ENCODE measurements around the gene PDLIM1. TPM values are rescaled to one million over a fixed set of nuclear protein-coding genes. Genes with fewer than 3 reads are reported as not detected.
A peak's percentile ranks its signal among the peaks of the same experiment; 100 is the strongest.

Gene PDLIM1
- total and polyA plus RNA-seq, 2 of the 8 experiments (the other 6 are each of a cell fraction or from before 2014, with no cell fraction given) = 169 to 245 TPM

DNA sequence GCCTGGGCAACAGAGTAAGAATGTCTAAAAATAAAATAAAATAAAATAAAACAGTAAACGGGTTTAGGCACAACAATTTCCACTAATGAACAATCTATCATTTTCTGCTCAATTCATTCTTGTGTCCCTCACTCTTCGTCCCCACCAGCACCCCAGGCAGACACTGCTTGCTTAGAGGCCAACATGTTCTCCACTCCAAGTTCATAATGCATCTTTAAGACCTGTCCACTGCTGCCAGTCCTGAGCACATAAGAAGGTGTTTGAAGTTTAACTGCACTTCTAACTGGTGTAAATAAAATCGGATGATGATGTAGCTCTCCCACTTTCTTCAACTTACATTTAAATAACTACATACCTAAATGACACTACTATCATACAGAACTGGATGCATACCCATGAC lies 13.2 kb downstream of the PDLIM1 start:
- Histone ChIP-seq H4K20me1 (replicated peaks in 1 of 2; ENCODE audit: control insufficient read depth in 1 of 2, insufficient read depth in 2 of 2, low read length in 2 of 2) (peaks cover 0 to 4% of the 10 kb centered on the region in 2 experiments), H3K4me2 (ENCODE audit: insufficient read depth in 1 of 2, low read depth in 2 of 2, low read length in 2 of 2) (no peak overlapping the region; a peak in 1 of 4 replicates), H3K36me3 (ENCODE audit: control insufficient read depth in 2 of 4, insufficient read depth in 4 of 4, low read length in 3 of 4) (no peaks in the 10 kb centered on the region), H3K27me3 (replicated peaks in 1 of 4; ENCODE audit: control insufficient read depth in 3 of 4, extremely low read depth in 1 of 4, insufficient read depth in 3 of 4, low read length in 3 of 4) (no peaks in the 10 kb centered on the region), H2AK5ac (ENCODE audit: low read depth, low read length) (no peak overlapping the region), H2BK15ac (ENCODE audit: low read length) (no peak overlapping the region), H3K27ac (ENCODE audit: low read depth, low read length) (no peak overlapping the region), H3K23me2 (ENCODE audit: low read depth, low read length) (no peaks in the 10 kb centered on the region), H3K4me3 (ENCODE audit: extremely low read depth in 1 of 4, insufficient read depth in 2 of 4, low read depth in 3 of 4, low read length in 4 of 4) (no peak overlapping the region), H3K79me1 (ENCODE audit: low read depth, low read length) (peaks cover 13% of the 10 kb centered on the region), H2BK12ac (ENCODE audit: low read depth, low read length) (no peak overlapping the region), H4K8ac (ENCODE audit: extremely low read depth, insufficient read depth, low read length) (no peak overlapping the region), H2BK20ac (ENCODE audit: low read length) (no peak overlapping the region), H3K14ac (ENCODE audit: insufficient read length) (no peak overlapping the region), H3K23ac (ENCODE audit: insufficient read length) (no peak overlapping the region), H3K9ac (replicated peaks in 1 of 4; ENCODE audit: extremely low read depth in 1 of 4, low read depth in 3 of 4, low read length in 3 of 4) (no peak overlapping the region), H3K4me1 (replicated peaks in 1 of 4; ENCODE audit: control insufficient read depth in 3 of 4, insufficient read depth in 4 of 4, low read length in 3 of 4) (peaks cover 0 to 22% (median 8%) of the 10 kb centered on the region in 4 experiments; a peak in 3 of 7 replicates), H4K91ac (replicated peaks; ENCODE audit: insufficient read length, low read length) (no peak overlapping the region), H3K9me3 (ENCODE audit: insufficient read depth in 2 of 2, low read depth in 1 of 2, low read length in 1 of 2) (no peaks in the 10 kb centered on the region), H2BK5ac (ENCODE audit: low read depth, low read length) (no peak overlapping the region), H3K4ac (replicated peaks; ENCODE audit: insufficient read length, low read depth, low read length) (no peak overlapping the region), H2AFZ (ENCODE audit: low read length) (no peak overlapping the region), H2BK120ac (replicated peaks; ENCODE audit: low read depth, low read length) (no peak overlapping the region), H3K79me2 (ENCODE audit: control insufficient read depth in 1 of 2, insufficient read depth in 2 of 2, low read length in 2 of 2) (peaks cover 29 to 98% of the 10 kb centered on the region in 2 experiments), H4K5ac (ENCODE audit: insufficient read length, low read depth, low read length) (no peak overlapping the region), H3K18ac (ENCODE audit: extremely low read depth, low read length) (no peak overlapping the region), H3K56ac (replicated peaks; ENCODE audit: insufficient read length, low read depth, low read length) (no peak overlapping the region)
- FAIRE-seq = no peak
- ChIA-PET CTCF (ENCODE audit: partially characterized antibody) (interaction anchor here (0.7 to 4.1 kb wide), 7 partner anchors 11 to 144 kb away, joined by 3 to 23 read pairs (median 5); no protein-coding TSS in a partner anchor), POLR2A (ENCODE audit: partially characterized antibody) (interaction anchor here (1.6 to 4.1 kb wide), 2 partner anchors 11 to 13 kb away, joined by 6 to 18 read pairs; no protein-coding TSS in a partner anchor)
- DNase-seq (ENCODE audit: low read depth in 1 of 2, low spot score in 2 of 2) = peak in 1 of 2 experiments; percentile 20
- WGBS, 2 experiments (ENCODE audit: extremely low coverage in 1 of 2, insufficient coverage in 1 of 2, insufficient read length in 1 of 2, insufficient replicate concordance in 2 of 2, low coverage in 1 of 2, low lambda C conversion rate in 2 of 2, missing lambda C conversion rate in 1 of 2) = 89% methylated on average over 3 of the region's 3 CpGs; no CpG with 5 or more reads in 1 of the 2 experiments
- TF ChIP-seq, protein P1, sequence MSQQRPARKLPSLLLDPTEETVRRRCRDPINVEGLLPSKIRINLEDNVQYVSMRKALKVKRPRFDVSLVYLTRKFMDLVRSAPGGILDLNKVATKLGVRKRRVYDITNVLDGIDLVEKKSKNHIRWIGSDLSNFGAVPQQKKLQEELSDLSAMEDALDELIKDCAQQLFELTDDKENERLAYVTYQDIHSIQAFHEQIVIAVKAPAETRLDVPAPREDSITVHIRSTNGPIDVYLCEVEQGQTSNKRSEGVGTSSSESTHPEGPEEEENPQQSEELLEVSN (IDR thresholded peaks at IDR 0.05) = no peak
- TF ChIP-seq TAF7 (optimal IDR thresholded peaks at IDR 0.05; ENCODE audit: borderline replicate concordance, low read depth, low read length) (no peak), JUN (IDR thresholded peaks at IDR 0.05; ENCODE audit: low read depth, low read length) (no peak), EP300 (IDR thresholded peaks at IDR 0.05; ENCODE audit: borderline replicate concordance in 1 of 2, low read depth in 2 of 2, low read length in 2 of 2) (no peak), SAP30 (IDR thresholded peaks at IDR 0.05; ENCODE audit: insufficient read depth, insufficient replicate concordance, low read length) (no peak), KDM5A (IDR thresholded peaks at IDR 0.05; ENCODE audit: low read length) (no peak), TEAD4 (IDR thresholded peaks at IDR 0.05; ENCODE audit: low read depth, low read length) (no peak), SIN3A (conservative IDR thresholded peaks at IDR 0.05 in 1 of 2, IDR thresholded peaks at IDR 0.05 in 1 of 2; ENCODE audit: low read depth in 1 of 2, low read length in 2 of 2) (no peak), GTF2F1 (IDR thresholded peaks at IDR 0.05; ENCODE audit: borderline replicate concordance, low read depth, low read length) (no peak), ASH2L (IDR thresholded peaks at IDR 0.05; ENCODE audit: low read length) (no peak), EGR1 (IDR thresholded peaks at IDR 0.05; ENCODE audit: borderline replicate concordance, low read depth, low read length) (no peak), PHF8 (conservative IDR thresholded peaks at IDR 0.05; ENCODE audit: low read depth, low read length) (no peak), ZNF274 (IDR thresholded peaks at IDR 0.05; ENCODE audit: borderline replicate concordance, extremely low read depth, low read length) (no peak)

All from H1 (cell line).